H1 (cell line): ENCODE data around the gene DNLZ.

ENCODE experiments used
- CTCF ChIP-seq, 3 experiments: IDR thresholded peaks; 1 replicate in 2 of 3; 2 replicates in 1 of 3; pipeline versions ENCODE4 v1.5.1 to v1.6.1; 2011; ENCODE audit warnings: low read length in 3 of 3, mild to moderate bottlenecking in 3 of 3, inconsistent platforms in 2 of 3, low read depth in 1 of 3, moderate library complexity in 1 of 3; ENCODE audit not compliant: insufficient read depth in 1 of 3; ENCODE audit errors: control extremely low read depth in 1 of 3
- POLR2A ChIP-seq, 2 experiments: IDR thresholded peaks; 1 replicate in 1 of 2; 2 replicates in 1 of 2; pipeline ENCODE4 v1.6.1; 2011; ENCODE audit warnings: low read depth in 2 of 2, low read length in 2 of 2, mild to moderate bottlenecking in 2 of 2; ENCODE audit errors: control extremely low read depth in 1 of 2

GRCh38 chr9:136379003-136379287 is 15.4 kb upstream of the DNLZ start:
- TF ChIP-seq POLR2A (IDR thresholded peaks at IDR 0.05; ENCODE audit: control extremely low read depth in 1 of 2, low read depth in 2 of 2, low read length in 2 of 2) (no peak), CTCF (IDR thresholded peaks at IDR 0.05; ENCODE audit: control extremely low read depth in 1 of 3, insufficient read depth in 1 of 3, low read depth in 1 of 3, low read length in 3 of 3) (no peak)
